C4-2B (cell line): Measurements from ENCODE around the gene DVL1.
A peak's percentile ranks its signal among the peaks of the same experiment; 100 is the strongest.

Experiments used
- H3K27ac ChIP-seq: fragments of 450-650 bp; 2 replicates; pipeline ENCODE4 v1.5.1; 2017
- CTCF ChIP-seq: fragments of 450-650 bp; conservative IDR thresholded peaks from 2 replicates; pipeline ENCODE4 v1.5.1; 2017; ENCODE audit warnings: mild to moderate bottlenecking
- ZFX ChIP-seq: fragments of 450-650 bp; IDR thresholded peaks from 2 replicates; pipeline ENCODE4 v1.6.1; 2017

DVL1 gene

GRCh38 chr1:1377540-1378205 lies 28.5 kb upstream of the DVL1 start:
- no peak overlapping the region for H3K27ac ChIP-seq
- TF ChIP-seq CTCF: no peak
- no peak for TF ChIP-seq ZFX

- no peak overlapping the region; the same call in 1 of the 2 replicates for H3K27ac ChIP-seq
- TF ChIP-seq ZFX: no peak
- TF ChIP-seq CTCF: no peak
Measured at GRCh38 chr1:1376551-1377226, 27.5 kb upstream of the DVL1 start.

- TF ChIP-seq ZFX (peak; percentile 80; the same call in 1 of the 2 replicates), CTCF (no peak)
- H3K27ac ChIP-seq: peak within 1 kb of the TSS; percentile 96
Measured at GRCh38 chr1:1374929-1375662, 25.9 kb upstream of the DVL1 start, which contains the start of gene AURKAIP1. TSS of gene AURKAIP1 (minus strand) at chr1:1375207. CDS start at chr1:1374756, 451 bp downstream.

GRCh38 chr1:1374589-1374928 lies 25.3 kb upstream of the DVL1 start:
- TF ChIP-seq CTCF: no peak
- TF ChIP-seq ZFX: no peak
- peak overlapping the region; percentile 96 for H3K27ac ChIP-seq

GRCh38 chr1:1373815-1374588 lies 24.8 kb upstream of the DVL1 start:
- H3K27ac ChIP-seq: peak overlapping the region; percentile 96
- TF ChIP-seq CTCF (no peak), ZFX (no peak)

- peak overlapping the region; percentile 96; the same call in 1 of the 2 replicates for H3K27ac ChIP-seq
- TF ChIP-seq CTCF (no peak), ZFX (no peak)
Measured at GRCh38 chr1:1373051-1373814, 24.0 kb upstream of the DVL1 start.
